ENCODE results near the gene CTNNBL1.
"Not testable (repeated sequence)": the region's sequence is repeated elsewhere in the genome, so short reads cannot be mapped to it uniquely, and the experiment has no call there.

CTNNBL1 gene

DNA sequence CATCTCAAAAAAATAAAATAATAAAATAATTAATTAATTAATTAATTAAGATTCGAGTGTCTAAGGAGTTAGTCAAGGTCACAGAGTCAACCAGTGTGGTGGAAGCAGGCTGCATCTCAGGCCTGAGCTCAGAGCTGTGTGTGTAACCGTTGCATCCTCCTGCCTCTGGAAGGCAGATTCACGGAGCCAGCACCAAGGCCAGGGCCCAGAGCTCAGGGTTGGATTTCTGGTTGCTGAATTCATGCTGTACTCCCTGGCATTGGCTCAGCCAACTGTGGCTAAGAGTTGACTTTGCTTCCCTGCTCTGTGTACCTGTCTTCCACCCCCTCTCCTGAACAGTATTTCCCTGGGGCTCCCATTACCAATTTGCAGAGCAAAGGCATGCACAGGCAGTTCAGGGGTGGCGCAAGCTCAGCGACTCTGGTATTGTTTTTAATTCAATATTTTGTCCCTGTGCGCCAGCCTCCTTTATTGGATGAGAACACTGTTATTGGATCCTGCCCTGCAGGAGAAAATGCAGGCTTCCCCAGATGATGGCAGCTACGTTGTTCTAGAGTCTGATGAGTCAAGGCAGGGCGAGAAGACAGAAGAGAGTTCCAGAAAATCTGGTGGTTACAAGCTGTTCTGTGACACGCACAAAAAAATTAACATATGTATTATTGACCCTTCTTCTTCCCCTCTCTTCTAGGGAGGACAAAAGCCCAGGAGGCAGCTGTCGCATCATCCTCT is 12.3 kb upstream of the CTNNBL1 start:
- no peak for TF ChIP-seq POLR2A (IDR thresholded peaks at IDR 0.05; ENCODE audit: low read depth, low read length)
- no peak for TF ChIP-seq POLR2AphosphoS5 (IDR thresholded peaks at IDR 0.05; ENCODE audit: low read depth, low read length)
- no peak for TF ChIP-seq TAF1 (IDR thresholded peaks at IDR 0.05; ENCODE audit: borderline replicate concordance, low read depth, low read length)
- FAIRE-seq, result no peak
- no peak for DNase-seq (ENCODE audit: insufficient read length)

DNA sequence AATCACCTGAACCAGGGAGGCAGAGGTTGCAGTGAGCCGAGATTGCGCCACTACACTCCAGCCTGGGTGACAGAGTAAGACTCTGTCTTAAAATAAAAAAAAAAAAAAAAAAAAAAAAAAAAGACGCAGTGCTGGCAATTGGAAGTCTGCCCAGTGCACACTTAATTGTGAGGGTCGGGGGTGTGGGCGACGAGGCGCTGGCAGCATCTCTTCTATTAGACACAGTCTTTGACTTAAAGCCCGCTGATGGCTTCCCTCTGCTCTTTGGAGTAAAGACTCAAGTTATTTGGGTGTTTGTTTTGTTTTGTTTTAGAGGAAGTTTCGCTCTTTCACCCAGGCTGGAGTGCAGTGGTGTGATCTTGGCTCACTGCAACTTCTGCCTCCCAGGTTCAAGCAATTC is 10.7 kb upstream of the CTNNBL1 start:
- not testable (repeated sequence) for FAIRE-seq; DNase-seq (ENCODE audit: insufficient read length)

DNA sequence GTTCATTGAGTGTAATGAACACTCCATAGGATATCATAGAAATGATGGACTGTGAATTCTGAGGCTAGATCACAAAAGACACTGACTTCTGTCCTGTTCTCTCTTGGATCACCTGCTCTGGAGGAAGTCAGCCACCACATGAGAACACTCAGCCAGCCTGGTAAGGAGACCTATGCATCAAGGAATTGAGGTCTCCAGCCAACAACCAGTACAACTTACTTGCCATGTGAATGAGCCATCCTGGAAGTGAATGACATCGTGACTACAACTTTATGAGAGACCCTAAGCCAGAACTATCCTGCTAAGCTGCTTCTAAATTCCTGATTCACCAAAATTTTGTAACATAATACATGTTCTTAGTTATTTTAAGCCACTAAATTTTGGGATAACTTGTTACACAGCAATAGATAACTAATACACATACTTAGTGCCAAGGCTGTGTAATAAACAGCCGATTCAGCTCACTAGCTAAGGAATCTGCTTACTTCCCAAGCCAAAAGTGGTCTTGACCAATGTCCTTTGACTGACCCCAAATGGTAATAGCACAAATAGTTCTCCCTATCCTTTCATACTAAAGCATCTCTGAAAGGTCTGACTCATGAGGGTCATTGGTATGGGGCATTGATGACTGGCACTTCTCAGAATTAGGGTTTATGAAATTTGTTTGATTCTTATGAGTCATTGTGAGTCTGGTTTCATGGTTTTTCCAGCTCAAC is 6.9 kb upstream of the CTNNBL1 start:
- FAIRE-seq, result no peak

DNA sequence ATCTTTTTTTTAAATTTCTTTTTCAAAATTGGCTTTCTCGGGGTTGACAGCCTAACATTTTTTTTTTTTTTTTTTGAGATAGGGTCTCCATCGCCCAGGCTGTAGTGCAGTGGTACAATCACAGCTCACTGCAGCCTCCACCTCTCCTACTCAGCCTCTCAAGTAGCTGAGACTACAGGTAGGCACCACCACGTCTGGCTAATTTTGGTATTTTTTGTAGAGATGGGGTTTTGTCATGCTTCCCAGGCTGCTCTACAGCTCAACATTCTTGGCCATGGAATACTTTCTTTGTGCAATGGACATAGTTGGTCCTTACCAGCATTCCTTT is 6.4 kb upstream of the CTNNBL1 start:
- no peak for DNase-seq (ENCODE audit: insufficient read length)
- TF ChIP-seq POLR2A (IDR thresholded peaks at IDR 0.05; ENCODE audit: low read depth, low read length), result no peak
- no peak for TF ChIP-seq TAF1 (IDR thresholded peaks at IDR 0.05; ENCODE audit: borderline replicate concordance, low read depth, low read length)
- TF ChIP-seq POLR2AphosphoS5 (IDR thresholded peaks at IDR 0.05; ENCODE audit: low read depth, low read length), result no peak
- FAIRE-seq, result no peak

More for the DNA sequence above, 6.9 kb upstream of the CTNNBL1 start:
- DNase-seq (ENCODE audit: insufficient read length), result no peak
- TF ChIP-seq TAF1 (IDR thresholded peaks at IDR 0.05; ENCODE audit: borderline replicate concordance, low read depth, low read length) (no peak), POLR2AphosphoS5 (IDR thresholded peaks at IDR 0.05; ENCODE audit: low read depth, low read length) (no peak), POLR2A (IDR thresholded peaks at IDR 0.05; ENCODE audit: low read depth, low read length) (no peak)

DNA sequence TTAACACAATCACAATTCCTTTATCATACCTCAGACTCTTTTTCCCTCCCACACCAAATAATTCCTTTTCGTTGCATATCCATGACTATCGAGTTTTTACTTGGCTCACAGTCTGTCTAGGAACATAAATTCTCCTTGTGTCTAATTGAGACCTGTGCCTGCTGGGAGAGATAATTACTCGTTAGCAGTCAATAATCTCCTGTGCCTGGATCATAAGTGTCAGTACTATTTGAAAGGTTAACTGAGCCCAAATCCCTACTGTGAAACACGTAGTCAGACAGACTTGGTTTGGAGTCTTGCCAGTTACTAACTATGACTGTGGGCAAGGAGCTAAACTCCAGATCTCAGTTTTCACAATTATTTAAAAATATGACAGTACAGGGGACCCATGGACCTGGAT is 5.7 kb upstream of the CTNNBL1 start:
- no peak for FAIRE-seq
- no peak for DNase-seq (ENCODE audit: insufficient read length)
- TF ChIP-seq POLR2AphosphoS5 (IDR thresholded peaks at IDR 0.05; ENCODE audit: low read depth, low read length), result no peak
- no peak for TF ChIP-seq TAF1 (IDR thresholded peaks at IDR 0.05; ENCODE audit: borderline replicate concordance, low read depth, low read length)
- no peak for TF ChIP-seq POLR2A (IDR thresholded peaks at IDR 0.05; ENCODE audit: low read depth, low read length)

DNA sequence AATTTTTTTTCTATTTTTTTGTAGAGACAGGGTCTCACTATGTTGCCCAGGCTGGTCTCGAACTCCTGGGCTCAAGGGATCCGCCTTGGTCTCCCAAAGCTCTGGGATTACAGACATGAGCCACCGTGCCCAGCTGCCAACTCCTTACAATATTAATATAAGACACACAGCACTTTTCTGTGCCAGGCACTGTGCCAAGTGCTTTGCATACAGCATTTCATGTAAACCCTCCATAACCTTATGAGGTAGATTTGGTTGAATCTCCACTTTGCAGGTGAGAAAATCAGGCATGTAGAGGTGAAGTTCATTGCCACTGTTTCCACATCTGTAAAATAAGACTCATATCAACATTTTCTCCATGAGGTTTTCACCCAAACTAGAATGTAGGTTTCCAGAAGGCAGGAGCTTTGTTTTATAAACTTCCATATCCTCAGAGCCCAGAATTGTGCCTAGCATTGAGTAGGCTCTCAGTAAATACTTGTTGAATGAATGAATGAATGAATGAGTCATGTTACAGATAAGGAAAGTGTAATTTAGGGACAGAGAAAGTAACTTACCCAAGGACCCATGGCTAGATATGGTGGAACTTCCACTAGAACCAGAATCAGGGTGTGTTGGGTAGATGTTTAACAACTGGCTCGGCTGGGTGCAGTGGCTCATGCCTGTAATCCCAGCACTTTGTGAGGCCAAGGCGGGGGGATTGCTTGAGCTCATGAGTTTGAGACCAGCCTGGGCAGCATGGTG is 3.0 kb upstream of the CTNNBL1 start:
- no peak for DNase-seq (ENCODE audit: insufficient read length)
- TF ChIP-seq TAF1 (IDR thresholded peaks at IDR 0.05; ENCODE audit: borderline replicate concordance, low read depth, low read length) (no peak), POLR2A (IDR thresholded peaks at IDR 0.05; ENCODE audit: low read depth, low read length) (no peak), POLR2AphosphoS5 (IDR thresholded peaks at IDR 0.05; ENCODE audit: low read depth, low read length) (no peak)
- no peak for FAIRE-seq

DNA sequence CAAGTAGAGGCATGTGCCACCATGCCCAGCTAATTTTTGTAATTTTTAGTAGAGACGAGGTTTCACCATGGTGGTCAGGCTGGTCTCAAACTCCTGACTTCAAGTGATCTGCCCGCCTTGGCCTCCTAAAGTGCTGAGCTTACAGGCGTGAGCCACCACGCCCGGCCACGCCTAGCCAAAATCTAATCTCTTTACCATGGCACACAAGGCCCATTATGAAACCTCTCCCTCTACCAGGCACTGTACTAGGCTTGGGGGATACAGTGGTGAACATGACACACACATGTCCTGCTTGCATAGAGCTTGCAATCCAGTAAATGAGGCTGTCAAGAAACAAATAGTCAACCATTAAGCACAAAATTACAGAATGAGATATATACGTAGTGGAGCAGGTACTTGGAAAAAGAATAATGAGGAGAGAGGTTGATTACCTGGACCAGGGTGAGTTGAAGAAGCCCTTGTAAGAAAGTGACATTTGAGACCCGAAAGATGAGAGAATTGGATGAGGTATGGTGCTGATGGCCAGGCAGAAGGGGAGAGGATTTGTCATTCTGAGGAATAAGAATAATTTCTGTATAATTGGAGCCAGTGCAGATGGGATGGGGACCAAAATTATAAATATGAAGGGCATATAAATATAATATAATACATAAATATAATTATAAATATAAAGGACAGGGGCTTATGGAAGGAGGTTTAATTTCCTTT is 1.2 kb upstream of the CTNNBL1 start:
- no peak for FAIRE-seq
- DNase-seq (ENCODE audit: insufficient read length), result no peak
- TF ChIP-seq POLR2A (IDR thresholded peaks at IDR 0.05; ENCODE audit: low read depth, low read length), result no peak
- TF ChIP-seq TAF1 (IDR thresholded peaks at IDR 0.05; ENCODE audit: borderline replicate concordance, low read depth, low read length), result no peak
- no peak for TF ChIP-seq POLR2AphosphoS5 (IDR thresholded peaks at IDR 0.05; ENCODE audit: low read depth, low read length)

DNA sequence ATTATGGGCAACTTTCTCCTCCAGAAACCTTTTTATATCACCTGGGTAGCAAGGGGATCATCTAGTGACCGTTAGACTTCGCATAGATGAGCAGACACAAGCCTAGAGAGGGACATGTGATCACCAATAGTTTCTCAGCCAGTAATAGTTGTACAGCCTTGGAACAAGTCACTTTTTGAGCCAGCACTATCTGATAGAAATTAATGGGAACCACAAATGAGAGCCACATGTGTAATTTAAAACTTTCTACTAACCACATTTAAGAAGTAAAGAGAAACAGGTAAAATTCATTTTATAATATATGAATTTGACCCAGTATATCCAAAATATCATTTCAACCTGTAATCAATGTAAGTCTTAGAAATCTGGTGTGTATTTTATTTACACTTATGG is 592 bp upstream of the CTNNBL1 start:
- FAIRE-seq (no peak), DNase-seq (ENCODE audit: insufficient read length) (no peak)
- TF ChIP-seq POLR2A (IDR thresholded peaks at IDR 0.05; ENCODE audit: low read depth, low read length) (no peak), POLR2AphosphoS5 (IDR thresholded peaks at IDR 0.05; ENCODE audit: low read depth, low read length) (no peak), TAF1 (IDR thresholded peaks at IDR 0.05; ENCODE audit: borderline replicate concordance, low read depth, low read length) (no peak)

DNA sequence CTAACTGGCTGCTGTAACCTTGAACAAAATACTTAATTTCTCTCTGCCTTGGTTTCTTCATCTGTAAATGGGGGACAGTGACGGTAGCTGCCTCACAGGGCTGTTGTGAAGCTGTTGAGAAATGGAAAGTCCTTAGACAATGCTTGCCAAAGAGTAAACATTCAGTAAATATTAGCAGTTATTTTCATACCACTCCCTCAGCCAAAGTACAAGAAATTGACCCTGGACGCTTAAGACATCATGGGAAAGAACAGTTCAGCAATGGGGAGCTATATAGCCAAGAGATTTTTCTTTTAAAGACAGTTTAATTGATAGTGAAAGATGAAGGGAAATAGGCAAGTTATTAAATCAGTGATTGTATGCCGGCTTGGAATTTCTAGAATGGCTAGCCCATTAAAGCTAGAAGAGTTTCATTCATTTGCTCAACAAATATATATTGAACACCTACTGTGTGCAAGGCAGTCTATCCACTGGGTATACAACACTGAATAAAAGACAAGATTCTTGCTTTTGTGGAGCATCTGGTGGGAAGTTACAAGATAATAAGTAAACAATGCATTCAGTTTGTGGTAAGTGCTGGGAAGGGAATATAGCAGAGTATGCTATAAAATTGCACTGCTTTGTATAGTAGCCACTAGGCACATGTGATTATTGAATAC is 2.0 kb downstream of the CTNNBL1 start:
- DNase-seq (ENCODE audit: insufficient read length) (no peak), FAIRE-seq (no peak)
- TF ChIP-seq POLR2A (IDR thresholded peaks at IDR 0.05; ENCODE audit: low read depth, low read length) (no peak), TAF1 (IDR thresholded peaks at IDR 0.05; ENCODE audit: borderline replicate concordance, low read depth, low read length) (no peak), POLR2AphosphoS5 (IDR thresholded peaks at IDR 0.05; ENCODE audit: low read depth, low read length) (no peak)

DNA sequence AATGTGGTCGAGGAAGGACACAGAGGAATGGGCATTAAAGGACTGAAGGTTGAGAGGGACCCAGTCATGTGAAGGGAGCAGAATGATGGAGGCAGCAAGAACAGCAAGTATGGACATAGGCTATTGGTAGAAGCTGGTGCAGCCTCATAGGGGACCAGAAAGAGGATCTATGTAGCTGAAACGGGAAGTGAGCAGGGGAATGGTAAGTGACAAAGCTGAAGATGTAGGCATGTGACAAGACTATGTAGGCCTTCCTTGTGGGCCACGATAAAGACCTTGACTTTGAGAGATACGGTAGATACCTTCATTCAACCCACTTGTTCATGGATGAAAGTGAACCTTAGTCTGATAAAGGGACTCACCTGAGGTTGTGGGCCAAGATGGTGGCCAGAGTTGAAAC is 3.5 kb downstream of the CTNNBL1 start:
- DNase-seq (ENCODE audit: insufficient read length) (peak; percentile 27), FAIRE-seq (peak; percentile 70)
- TF ChIP-seq POLR2A (IDR thresholded peaks at IDR 0.05; ENCODE audit: low read depth, low read length) (no peak), TAF1 (IDR thresholded peaks at IDR 0.05; ENCODE audit: borderline replicate concordance, low read depth, low read length) (no peak), POLR2AphosphoS5 (IDR thresholded peaks at IDR 0.05; ENCODE audit: low read depth, low read length) (no peak)

DNA sequence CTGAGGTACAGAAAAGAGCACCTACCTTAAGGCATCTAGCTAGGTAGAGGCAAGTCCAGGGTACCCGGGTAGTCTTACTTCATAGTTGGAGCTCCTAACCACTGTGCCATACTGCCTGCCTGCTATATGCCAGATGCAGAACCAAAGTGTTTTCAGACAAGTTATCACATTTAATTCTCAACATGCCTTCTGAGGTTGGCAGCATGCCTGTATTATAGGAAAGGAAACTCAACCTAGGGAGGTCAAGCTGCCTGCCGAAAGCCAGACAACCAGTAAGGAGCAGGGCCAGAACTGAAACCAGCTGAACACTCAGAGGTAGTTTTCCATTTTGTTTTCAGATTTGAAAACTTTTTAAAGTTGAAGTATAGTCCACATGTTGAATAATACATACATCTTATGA is 5.4 kb downstream of the CTNNBL1 start:
- no peak for TF ChIP-seq TAF1 (IDR thresholded peaks at IDR 0.05; ENCODE audit: borderline replicate concordance, low read depth, low read length)
- TF ChIP-seq POLR2A (IDR thresholded peaks at IDR 0.05; ENCODE audit: low read depth, low read length), result no peak
- no peak for TF ChIP-seq POLR2AphosphoS5 (IDR thresholded peaks at IDR 0.05; ENCODE audit: low read depth, low read length)
- no peak for DNase-seq (ENCODE audit: insufficient read length)
- FAIRE-seq, result no peak

Data from GM12892 (cell line).